GM10266 (cell line): ENCODE data around the gene PRDM10.

Experiments used
- DNase-seq: peaks from one replicate; pipeline ENCODE4 v3.0.0; 2012; ENCODE audit errors: extremely low spot score
- TF ChIP-seq, protein P1 (sequence below): IDR thresholded peaks from 2 replicates; pipeline ENCODE4 v1.5.1; 2012; ENCODE audit warnings: mild to moderate bottlenecking, low read depth; ENCODE audit not compliant: control insufficient read depth, insufficient read depth; ENCODE audit errors: missing control alignments

PRDM10 gene

DNA sequence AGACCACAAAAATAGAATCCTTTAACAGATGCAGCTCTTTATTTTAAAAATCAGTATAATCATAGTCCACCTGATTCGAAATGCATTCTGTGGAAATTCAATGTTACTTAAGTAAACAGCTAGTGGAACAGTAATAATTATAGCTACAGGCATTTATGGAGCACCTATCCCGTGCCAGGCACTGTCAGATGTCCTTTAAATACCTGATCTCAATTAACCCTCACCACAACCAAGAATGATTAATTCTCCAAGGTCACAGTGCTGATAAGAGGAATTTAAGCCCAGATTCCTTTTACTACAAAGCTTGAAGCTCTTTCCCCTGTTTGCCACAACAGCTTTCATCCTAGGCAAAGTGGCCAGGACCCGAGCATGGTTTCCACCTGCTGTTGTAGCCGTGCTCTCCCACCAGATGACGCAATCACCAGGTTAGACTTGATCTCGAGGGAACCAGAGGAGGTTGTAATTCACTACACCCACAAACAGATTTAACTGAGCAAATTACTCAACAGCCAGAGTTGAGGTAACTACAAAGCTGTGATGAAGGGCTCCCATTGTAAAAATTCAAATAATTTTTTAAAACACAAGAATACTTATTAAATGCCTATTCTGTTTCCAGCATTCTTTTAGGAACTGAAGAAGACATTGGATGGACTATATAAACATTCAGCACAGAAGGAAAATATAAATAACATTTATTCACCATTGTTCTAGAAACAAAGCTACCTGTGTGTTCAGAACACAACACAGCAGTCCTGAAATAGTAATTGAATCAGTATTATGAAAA lies 10.3 kb downstream of the PRDM10 start:
- peak; percentile 42 for DNase-seq
- TF ChIP-seq, protein P1, sequence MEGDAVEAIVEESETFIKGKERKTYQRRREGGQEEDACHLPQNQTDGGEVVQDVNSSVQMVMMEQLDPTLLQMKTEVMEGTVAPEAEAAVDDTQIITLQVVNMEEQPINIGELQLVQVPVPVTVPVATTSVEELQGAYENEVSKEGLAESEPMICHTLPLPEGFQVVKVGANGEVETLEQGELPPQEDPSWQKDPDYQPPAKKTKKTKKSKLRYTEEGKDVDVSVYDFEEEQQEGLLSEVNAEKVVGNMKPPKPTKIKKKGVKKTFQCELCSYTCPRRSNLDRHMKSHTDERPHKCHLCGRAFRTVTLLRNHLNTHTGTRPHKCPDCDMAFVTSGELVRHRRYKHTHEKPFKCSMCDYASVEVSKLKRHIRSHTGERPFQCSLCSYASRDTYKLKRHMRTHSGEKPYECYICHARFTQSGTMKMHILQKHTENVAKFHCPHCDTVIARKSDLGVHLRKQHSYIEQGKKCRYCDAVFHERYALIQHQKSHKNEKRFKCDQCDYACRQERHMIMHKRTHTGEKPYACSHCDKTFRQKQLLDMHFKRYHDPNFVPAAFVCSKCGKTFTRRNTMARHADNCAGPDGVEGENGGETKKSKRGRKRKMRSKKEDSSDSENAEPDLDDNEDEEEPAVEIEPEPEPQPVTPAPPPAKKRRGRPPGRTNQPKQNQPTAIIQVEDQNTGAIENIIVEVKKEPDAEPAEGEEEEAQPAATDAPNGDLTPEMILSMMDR: peak; percentile 40

DNA sequence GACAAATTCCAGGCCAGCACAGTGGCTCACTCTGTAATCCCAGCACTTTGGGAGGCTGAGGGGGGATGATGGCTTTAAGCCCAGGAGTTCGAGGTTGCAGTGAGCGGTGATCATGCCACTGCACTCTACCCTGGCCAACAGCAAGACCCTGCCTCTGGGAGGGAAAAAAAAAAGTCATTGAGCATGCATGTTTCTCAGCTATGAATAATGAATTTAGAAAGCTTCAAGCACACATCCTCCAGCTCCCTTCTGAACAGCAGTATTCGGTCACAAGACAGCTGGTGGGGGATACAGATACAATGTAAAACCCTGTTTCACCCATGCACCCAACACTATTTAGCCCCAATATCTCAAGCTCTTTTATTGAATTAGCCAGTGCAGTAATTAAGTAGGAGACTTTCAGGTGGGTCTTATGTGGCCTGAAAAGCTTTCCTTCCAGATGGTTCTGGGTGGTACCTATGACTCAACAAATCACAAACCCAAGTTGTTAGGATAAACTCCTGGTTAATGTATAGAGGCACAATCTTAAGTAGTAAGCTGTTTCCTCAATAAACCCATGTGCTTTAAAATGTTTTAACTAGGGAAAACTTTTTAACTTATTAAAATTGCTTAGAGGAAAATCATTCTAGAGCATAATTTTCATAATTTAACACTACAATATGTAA lies 13.4 kb downstream of the PRDM10 start:
- no peak for DNase-seq
- TF ChIP-seq, protein P1: no peak

DNA sequence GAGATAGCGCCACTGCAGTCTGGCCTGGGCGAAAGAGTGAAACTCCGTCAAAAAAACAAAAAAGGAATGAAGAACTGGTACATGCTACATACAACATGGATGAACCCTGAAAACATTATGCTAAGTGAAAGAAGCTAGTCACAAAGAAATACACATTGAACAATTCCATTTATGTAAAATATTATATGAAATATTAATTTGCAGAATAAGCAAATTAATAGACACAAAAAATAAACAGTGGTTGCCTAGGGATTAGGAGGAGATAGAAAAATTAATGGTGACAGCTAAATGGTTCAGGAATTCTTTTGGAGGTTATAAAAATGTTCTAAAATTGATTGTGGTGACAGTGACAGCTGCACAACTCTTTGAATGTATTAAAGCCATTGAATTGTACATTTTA lies 14.7 kb downstream of the PRDM10 start:
- TF ChIP-seq, protein P1: no peak
- no peak for DNase-seq

DNA sequence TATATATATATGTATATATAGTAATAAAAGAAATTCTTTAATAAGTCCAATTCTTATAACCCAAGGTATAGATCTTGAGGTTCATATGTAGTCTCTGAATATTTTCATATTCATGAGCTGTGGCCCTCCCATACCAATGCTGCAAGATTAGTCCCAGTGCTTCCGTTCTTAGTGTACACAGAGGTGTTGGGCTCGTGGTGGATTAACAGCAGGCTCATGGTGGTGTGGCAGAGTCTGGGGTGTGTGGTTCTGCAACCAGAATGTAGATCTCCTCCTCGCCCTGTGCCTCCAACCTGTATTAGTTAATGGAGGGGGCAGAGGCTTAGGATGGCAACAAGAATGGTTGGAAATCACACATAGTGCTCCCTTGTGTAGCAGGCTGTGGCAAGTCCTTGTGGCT lies 16.8 kb downstream of the PRDM10 start:
- DNase-seq: no peak

DNA sequence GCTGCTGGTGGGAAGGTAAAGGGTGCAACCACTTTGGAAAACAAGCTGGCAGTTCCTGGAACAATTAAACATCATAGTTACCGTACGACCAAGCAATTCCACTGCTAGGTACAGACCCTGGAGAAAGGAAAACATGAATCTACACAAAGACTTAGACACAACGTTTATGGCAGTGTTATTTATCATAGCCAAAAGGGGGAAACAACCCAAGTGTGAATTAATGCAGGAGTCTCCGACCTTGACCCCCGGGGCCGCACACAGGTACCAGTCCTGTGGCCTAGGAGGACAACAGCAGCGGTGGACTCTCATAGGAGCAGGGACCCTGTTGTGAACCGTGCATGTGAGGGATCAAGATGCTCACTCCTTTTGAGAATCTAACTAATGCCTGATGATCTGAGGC lies 22.5 kb downstream of the PRDM10 start:
- no peak for DNase-seq
- TF ChIP-seq, protein P1: no peak

More for the DNA sequence above, 16.8 kb downstream of the PRDM10 start:
- TF ChIP-seq, protein P1: no peak

DNA sequence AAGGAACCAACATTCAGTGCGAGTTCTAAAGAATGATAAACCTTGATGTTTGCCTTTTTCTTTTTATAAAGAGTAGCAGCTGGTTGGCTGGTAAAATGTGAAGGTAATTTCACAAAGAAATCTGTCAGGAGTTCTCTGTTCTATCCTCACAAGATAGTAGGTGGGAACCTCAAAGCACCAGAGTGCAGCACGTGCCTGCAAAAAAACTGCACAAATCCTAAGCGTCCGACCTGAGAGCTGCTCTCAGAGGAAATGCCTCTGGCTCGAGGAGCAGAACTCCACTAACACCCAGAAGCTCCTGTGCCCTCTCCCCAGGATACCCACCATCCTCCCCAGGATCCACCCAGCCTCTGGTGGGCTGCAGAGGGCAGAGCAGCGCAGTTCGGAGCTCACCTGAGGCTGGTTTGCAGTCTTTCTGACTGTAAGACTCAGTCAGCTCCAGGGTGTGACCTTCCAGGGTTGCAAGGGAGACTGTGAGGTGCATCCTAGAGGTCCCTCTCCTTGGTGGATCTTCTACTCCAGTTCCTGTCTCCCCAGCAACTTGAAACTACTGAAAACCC lies 23.5 kb downstream of the PRDM10 start:
- DNase-seq: no peak

More for the DNA sequence above, 23.5 kb downstream of the PRDM10 start:
- TF ChIP-seq, protein P1: no peak
